NCI-H2107 treated with DMSO at 0.1 percent for 48 hours (cell line): ENCODE results near the gene YOD1.

Experiments
- DNase-seq: peaks from one replicate; lab custom pipeline; 2025; ENCODE audit not compliant: unreplicated experiment; lab: John Stamatoyannopoulos, UW

Gene YOD1

GRCh38 chr1:207013321-207014085 is 37.5 kb downstream of the YOD1 start:
- DNase-seq: no peak

DNA sequence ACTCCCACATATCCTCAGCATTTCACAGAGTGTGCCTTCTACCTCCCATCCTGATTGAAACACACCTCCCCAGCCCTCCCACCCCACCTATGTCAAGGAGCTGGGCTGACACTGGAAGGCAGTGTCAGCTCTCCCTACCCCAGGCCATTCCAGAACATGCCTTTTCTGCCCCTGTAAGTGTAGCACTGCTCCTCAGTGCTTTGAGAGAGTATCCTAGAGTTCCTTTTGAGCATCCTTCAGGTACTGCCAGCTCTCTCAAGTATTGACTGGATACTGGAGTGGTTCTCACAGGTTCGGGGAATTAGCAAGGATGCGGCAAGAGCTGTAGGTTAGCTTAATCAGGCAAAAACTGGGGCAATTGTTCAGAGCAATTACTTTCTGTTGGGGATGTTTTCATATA is 40.3 kb downstream of the YOD1 start:
- DNase-seq: no peak

DNA sequence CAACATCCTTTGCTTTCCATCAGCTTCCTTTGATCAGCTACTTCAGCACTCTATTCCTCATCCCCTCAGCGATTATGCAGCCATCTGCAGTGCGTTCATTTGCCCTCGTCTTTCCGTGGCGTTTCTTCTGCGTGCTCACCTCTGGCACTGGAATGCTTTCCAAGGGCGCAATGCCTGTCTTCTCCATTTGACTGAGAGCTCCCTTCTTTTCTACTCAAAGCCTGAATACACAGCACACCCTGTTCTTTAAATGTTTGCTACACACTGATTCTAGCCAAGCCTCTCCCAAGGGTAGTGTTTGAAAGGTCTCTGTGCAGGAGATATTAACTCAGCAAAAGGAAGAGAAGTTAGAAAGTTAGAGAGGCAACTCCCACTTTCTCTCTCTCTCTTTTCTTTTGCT is 41.1 kb downstream of the YOD1 start:
- DNase-seq: no peak

DNA sequence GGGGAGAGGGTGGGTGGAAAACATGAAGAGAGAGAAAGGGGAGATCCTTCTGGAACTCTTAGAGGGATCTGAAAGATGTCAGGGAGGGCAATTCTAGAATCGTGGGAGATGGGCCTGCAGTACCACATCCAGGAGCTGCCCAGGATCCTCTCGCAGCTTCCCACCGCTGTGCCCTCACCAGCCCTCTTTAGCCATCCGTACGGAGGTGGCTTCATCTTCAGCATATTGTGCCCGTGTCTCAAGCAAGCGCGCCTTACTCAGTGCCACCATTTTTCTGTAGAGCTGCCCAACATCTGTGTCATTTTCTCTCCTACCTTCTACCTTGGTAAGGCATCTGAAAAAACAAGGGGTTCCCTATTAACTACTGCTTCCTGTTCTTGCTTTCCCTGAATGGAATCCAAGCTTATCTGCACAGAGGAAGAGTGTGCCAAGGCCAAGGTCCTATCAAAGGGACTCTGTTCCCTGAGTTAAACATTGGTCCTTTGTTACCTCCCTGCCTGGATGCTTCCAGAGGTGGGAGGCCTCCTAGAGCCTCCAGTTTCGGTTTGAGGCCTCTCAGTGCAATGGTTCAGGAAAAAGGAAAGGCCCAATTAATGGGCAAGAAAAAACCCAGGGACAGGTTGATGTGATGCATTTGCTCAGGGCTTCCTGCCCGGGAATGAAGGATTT is 41.7 kb downstream of the YOD1 start:
- no peak for DNase-seq

GRCh38 chr1:207007352-207008033 is 43.5 kb downstream of the YOD1 start:
- no peak for DNase-seq

DNA sequence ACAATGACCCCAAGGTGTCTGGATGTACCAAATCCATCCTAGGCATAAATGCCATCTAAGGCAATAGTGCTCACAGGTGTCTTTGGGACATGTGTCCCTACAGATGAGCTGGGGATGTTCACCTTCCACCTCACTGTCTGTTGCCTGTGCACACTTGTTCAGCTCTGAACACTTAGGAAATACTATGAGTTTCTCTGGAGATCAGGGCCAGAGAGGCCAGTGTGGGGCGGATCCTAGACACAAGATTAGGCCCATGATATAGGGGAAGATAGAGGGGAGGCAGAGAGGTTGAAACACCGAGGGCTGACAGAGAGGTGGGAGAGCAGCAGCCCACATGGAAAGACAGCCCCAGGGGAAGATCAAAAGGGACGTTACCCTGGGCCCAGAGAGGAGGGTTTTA is 44.1 kb downstream of the YOD1 start:
- no peak for DNase-seq

DNA sequence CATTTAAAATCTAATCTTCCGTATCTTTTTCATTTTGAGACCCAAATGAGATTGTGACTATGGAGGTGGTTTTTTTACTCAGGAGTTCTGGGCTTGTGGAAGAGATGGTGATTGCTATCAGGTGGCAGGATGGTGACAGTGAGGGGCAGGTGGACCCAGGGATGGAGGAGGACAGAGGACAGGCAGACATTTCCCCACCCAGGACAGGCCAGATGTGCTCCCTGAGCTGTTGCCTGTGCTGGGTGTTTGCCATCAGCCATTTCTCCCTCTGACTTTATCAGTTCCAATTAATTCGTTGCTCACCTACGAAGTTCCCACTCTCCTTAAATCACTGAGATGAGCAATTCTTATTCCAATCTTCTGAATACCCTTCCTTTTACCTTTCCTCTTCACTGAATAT is 44.9 kb downstream of the YOD1 start:
- no peak for DNase-seq

GRCh38 chr1:207004931-207005830 is 45.8 kb downstream of the YOD1 start:
- DNase-seq: peak; percentile 17

GRCh38 chr1:207003210-207003609 is 47.8 kb downstream of the YOD1 start:
- DNase-seq: no peak

DNA sequence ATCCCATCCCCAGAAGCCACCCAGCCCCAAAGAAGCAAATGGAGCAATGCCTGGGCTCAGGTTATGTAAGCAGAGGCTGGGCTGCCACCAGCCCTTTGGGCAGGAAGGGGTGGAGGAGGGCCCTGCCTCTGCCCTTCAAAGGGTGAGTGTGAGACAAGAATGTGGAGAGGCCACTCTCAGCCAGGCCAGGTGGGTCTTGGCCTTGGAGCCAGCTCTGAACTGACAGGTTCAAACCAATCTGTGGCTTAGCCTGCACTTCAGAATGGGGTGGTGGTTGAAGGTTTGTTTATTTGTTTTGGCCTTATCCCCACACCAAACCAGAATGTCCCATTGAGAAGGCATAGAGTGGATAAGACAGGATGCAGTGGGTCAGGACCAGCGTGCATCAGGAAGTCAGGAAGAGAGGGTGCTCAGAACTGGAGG is 48.3 kb downstream of the YOD1 start:
- no peak for DNase-seq

GRCh38 chr1:207001492-207002245 is 49.3 kb downstream of the YOD1 start:
- DNase-seq: no peak

- no peak for DNase-seq
Observed at GRCh38 chr1:207000651-207001291, 50.2 kb downstream of the YOD1 start.

- no peak for DNase-seq
Observed at GRCh38 chr1:206998816-206999215, 52.2 kb downstream of the YOD1 start.
